NCI-H146 treated with DMSO at 0.1 percent for 48 hours (cell line): Measurements from ENCODE around the gene RDH5.

Source experiments
- DNase-seq: peaks from one replicate; lab custom pipeline; 2025; ENCODE audit not compliant: unreplicated experiment; lab: John Stamatoyannopoulos, UW

RDH5 gene

GRCh38 chr12:55720071-55720564 is at the start of gene RDH5:
TSS of gene RDH5 (plus strand) at chr12:55720393. CDS start at chr12:55721185, 792 bp downstream.
- DNase-seq = no peak

GRCh38 chr12:55671746-55672145 is 48.4 kb upstream of the RDH5 start:
- no peak for DNase-seq

DNA sequence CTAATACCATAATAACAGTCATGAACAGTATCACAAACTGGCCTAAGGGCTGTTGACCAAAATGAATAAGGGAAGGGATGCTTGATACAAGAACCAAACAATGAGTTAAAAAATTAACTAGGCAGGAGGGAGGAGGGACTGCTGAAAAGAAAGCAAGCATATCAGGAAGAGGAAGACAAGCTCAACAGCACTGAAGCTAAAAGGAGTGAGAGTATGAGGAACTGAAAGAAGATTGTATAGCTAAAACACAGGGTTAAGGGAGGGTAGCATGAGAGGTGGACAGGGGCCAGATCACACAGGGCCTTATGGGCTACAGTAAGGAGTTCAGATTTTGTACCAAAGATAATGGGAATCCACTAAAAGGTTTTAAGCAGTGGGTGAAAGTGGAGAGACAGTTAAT is 46.6 kb upstream of the RDH5 start:
- DNase-seq = no peak

GRCh38 chr12:55675666-55676065 is 44.5 kb upstream of the RDH5 start:
- no peak for DNase-seq

DNA sequence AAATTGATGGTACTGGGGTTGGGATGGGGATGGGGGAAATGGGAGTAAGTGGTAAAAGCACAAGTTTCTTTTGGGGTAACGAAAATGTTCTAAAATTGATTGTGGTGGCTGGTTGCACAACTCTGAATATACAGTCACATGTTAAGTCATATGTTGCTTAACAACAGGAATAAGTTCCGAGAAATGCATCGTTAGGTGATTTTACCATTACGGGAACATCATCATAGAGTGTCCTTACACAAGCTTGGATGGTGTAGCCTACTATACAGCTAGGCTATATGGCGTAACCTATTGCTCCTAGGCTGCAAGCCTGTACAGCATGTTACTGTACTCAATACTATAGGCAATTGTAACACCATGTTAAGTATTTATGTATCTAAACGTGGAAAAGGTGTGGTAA is 43.5 kb upstream of the RDH5 start:
- no peak for DNase-seq

- DNase-seq = no peak
These were observed 40.5 kb upstream of the RDH5 start for GRCh38 chr12:55679691-55680090.

DNA sequence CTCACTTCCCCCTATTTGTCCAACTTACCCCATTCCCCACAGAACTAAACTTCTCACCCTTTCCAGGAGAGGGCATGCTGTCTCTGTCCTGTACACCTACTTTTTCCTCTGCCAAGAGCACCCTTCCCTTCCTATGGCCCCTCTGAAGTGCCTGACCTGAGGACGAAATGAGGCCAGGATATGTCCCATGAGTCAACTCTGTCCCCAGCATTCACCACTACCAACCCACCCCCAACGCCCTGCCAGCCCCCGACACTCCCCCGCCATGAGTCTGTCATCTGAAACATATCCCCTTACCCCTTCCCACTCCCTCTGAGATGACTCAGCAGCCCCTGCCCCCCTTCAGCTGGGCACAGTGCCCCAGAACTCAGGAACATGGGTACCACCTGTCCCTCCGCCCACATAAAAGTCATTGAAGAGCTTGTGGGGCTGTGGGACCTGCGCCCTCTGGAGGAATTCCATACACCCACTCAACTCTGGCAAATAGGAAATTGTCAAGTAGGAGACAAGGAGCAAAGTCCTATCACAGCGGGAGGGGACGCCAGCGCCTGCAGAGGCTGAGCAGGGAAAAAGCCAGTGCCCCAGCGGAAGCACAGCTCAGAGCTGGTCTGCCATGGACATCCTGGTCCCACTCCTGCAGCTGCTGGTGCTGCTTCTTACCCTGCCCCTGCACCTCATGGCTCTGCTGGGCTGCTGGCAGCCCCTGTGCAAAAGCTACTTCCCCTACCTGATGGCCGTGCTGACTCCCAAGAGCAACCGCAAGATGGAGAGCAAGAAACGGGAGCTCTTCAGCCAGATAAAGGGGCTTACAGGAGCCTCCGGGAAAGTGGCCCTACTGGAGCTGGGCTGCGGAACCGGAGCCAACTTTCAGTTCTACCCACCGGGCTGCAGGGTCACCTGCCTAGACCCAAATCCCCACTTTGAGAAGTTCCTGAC is 38.8 kb upstream of the RDH5 start:
- DNase-seq = no peak

- no peak for DNase-seq
These were observed 38.0 kb upstream of the RDH5 start for GRCh38 chr12:55682087-55682796.

DNA sequence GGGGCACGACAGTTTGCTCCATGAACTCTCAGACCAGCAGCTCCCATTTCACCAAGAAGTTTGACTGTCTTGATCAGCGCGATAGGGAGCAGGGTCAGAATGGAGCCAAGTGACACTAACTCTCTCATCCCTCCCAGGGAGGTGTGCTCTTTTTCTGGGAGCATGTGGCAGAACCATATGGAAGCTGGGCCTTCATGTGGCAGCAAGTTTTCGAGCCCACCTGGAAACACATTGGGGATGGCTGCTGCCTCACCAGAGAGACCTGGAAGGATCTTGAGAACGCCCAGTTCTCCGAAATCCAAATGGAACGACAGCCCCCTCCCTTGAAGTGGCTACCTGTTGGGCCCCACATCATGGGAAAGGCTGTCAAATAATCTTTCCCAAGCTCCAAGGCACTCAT is 36.5 kb upstream of the RDH5 start:
- no peak for DNase-seq

- DNase-seq = no peak
These were observed 35.3 kb upstream of the RDH5 start for GRCh38 chr12:55684761-55685370.

DNA sequence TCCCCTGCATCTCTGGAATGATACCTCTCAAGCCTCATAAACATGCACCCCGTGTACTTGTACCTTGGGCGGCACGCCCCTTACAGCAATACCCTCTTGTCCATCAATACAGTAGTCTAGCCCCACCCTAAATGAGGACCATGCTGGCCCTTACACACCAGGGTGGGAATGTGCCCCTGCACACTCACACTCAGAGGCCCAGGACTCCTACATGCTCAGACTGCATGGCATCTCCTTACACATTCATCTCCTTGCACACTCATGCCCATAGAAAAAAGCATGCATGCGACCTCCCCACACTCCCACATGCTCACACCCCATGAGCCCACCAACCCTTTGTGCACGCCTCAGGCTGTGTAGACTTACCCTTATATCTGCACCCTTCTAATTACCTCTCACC is 34.5 kb upstream of the RDH5 start:
- no peak for DNase-seq

- no peak for DNase-seq
These were observed 33.7 kb upstream of the RDH5 start for GRCh38 chr12:55686366-55687010.

- no peak for DNase-seq
These were observed 32.4 kb upstream of the RDH5 start for GRCh38 chr12:55687746-55688145.

GRCh38 chr12:55688716-55689655 is 31.2 kb upstream of the RDH5 start:
- DNase-seq = no peak

- no peak for DNase-seq
These were observed 27.4 kb upstream of the RDH5 start for GRCh38 chr12:55692631-55693322.

DNA sequence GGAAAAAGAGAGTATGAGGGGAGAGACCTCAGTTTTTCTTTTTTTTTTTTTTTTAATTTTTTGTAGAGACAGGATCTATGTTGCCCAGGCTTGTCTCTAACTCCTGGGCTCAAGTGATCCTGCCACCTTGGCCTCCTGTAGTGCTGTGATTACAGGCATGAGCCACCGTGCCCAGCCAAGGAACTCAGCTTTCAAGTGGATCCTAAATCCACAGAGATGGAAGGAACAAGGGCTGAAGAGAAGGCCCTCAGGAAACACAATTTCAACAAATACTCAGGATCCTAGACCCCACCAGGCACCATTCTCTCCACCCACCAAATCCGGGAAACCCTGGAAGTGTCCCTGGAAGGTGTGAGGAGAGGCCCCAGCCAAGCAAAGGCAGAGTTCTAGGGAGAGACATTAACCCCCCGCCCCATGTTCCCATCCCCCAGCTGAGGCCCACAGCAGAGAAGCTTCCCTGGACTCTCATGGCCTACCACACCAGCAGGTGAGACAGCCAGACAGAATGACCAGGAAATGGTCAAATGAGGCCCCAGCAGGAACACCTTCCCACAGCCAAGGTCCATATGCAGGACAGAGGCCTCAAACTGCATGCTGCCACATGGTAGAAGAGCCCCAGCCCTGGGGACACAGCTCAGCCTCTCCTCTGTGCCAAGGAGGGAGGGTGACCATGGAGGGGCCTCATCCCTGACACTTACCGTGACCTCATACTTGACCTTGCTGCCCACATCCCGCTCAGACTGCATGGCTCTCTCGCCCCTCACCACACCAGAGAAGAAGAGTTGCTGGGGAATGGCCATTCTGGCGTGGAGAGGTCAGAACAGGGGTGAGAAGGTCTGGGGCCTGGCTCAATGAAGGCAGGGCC is 26.6 kb upstream of the RDH5 start:
- no peak for DNase-seq

DNA sequence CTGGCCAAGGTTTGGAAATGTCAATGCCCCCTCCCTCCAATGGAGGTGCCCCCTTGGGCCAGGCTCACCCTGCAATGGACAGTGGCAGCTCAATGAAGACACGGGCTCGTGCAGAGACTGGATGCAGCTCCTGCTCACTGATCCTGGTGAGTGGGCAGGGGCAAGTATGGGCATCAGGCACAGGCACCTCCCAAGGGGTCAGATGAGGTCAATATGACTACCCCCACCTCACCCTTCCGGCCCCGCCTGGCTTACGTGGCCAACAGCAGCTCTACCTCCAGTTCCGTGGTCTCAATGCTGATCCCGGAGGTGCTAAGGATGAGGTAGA is 26.0 kb upstream of the RDH5 start:
- DNase-seq = no peak

DNA sequence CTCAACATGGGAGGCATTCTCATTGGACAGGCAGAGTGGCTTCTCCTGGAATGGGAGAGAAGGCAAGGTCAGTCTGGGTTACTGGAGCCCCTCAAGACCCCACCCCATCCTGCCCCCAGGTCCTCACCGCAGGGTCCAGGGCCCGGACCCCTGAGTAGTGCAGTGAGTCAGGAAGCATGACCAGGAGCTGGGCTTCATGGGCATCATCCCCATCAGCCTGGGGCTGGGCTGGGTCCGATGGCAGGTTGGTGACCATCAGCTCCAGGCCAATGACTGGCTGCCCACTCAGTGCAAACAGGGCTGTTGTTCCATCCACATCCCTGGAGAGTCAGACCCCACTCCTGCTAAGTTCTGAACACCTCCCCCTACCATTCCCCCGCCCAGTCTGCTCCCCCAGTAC is 25.5 kb upstream of the RDH5 start:
- DNase-seq = no peak

- DNase-seq = no peak
These were observed 24.8 kb upstream of the RDH5 start for GRCh38 chr12:55695349-55695748.
